ENCODE measurements around the gene ODAD3. TPM values are rescaled to one million over a fixed set of nuclear protein-coding genes. Genes with fewer than 3 reads are reported as not detected.
A peak's percentile ranks its signal among the peaks of the same experiment; 100 is the strongest.
"Not testable (repeated sequence)": the region's sequence is repeated elsewhere in the genome, so short reads cannot be mapped to it uniquely, and the experiment has no call there.

Gene ODAD3
- total RNA-seq, 1 experiment from 2014 or later = 3.9 TPM

DNA sequence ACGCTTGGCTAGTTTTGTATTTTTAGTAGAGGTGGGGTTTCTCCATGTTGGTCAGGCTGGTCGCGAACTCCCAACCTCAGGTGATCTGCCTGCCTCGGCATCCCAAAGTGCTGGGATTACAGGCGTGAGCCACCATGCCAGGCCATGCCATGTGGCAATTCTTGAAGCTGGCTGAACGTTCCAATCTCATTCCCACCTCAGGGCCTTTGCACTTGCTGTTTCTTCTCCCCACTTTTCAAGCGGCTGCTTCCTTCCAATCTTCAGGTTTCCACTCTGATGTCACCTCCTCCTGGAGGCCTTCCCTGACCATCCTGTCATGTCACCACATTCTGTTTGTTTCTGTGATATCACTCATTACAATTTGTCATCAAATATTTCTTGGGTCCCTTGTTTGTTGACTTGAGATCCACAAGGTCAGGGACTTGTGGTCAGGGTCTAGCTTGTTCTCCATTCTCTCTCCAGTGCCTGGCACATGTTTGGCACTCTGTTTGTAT lies 55.0 kb downstream of the ODAD3 start:
- ChIA-PET CTCF (no interaction called here), POLR2A (ENCODE audit: unreplicated experiment) (no interaction called here)
- no TSS peak for BruUV-seq (replicated peaks)
- Histone ChIP-seq H3K79me2 (ENCODE audit: low read length) (peaks cover 32% of the 10 kb centered on the region), H3F3A (ENCODE audit: low read length, unreplicated experiment) (peaks cover 12% of the 10 kb centered on the region), H3K4me3 (ENCODE audit: low read length) (peak overlapping the region; percentile 81), H4K20me1 (ENCODE audit: low read length) (no peaks in the 10 kb centered on the region), H3K36me3 (ENCODE audit: low read depth, low read length) (no peaks in the 10 kb centered on the region), H3K9ac (ENCODE audit: low read length) (peak overlapping the region; percentile 80; the same call in 1 of the 2 replicates), H3K9me2 (replicated peaks; ENCODE audit: low read length) (no peaks in the 10 kb centered on the region), H3K4me2 (ENCODE audit: low read length) (peak overlapping the region; percentile 89), H3K27ac (ENCODE audit: low read length) (peak overlapping the region; percentile 89), H2AFZ (ENCODE audit: low read length) (no peak overlapping the region), H3K27me3 (ENCODE audit: low read length) (no peaks in the 10 kb centered on the region), H3K4me1 (ENCODE audit: insufficient read depth, low read length) (peaks cover 72% of the 10 kb centered on the region), H3K9me3 (ENCODE audit: low read length) (no peaks in the 10 kb centered on the region)
- intact Hi-C loops (cut with micrococcal nuclease) = loop anchor here (2.0 kb wide), 1 partner anchor 103 kb away; no protein-coding TSS in a partner anchor
- TF ChIP-seq CTCF (conservative IDR thresholded peaks at IDR 0.05; ENCODE audit: low read depth, low read length) (no peak), EZH2phosphoT487 (IDR thresholded peaks at IDR 0.05; ENCODE audit: borderline replicate concordance, low read length) (no peak), EZH2 (IDR thresholded peaks at IDR 0.05; ENCODE audit: low read length, unreplicated experiment) (no peak)
- DNase-seq (peak; percentile 46), ATAC-seq (no peak)

GRCh38 chr19:11379269-11379845 lies 55.6 kb downstream of the ODAD3 start:
- BruUV-seq (replicated peaks); H3K36me3 ChIP-seq (ENCODE audit: low read depth, low read length); H3K4me2 ChIP-seq (ENCODE audit: low read length); H3K27me3 ChIP-seq (ENCODE audit: low read length); H3K9ac ChIP-seq (ENCODE audit: low read length); H2AFZ ChIP-seq (ENCODE audit: low read length); H3K9me3 ChIP-seq (ENCODE audit: low read length); H3K4me3 ChIP-seq (ENCODE audit: low read length); CTCF ChIA-PET; H3K9me2 ChIP-seq (replicated peaks; ENCODE audit: low read length); ATAC-seq; POLR2A ChIA-PET (ENCODE audit: unreplicated experiment); H4K20me1 ChIP-seq (ENCODE audit: low read length): not testable (repeated sequence)
- Histone ChIP-seq H3K27ac (ENCODE audit: low read length) (peak overlapping the region; percentile 73), H3F3A (ENCODE audit: low read length, unreplicated experiment) (peaks cover 12% of the 10 kb centered on the region), H3K4me1 (ENCODE audit: insufficient read depth, low read length) (peaks cover 72% of the 10 kb centered on the region), H3K79me2 (ENCODE audit: low read length) (peaks cover 32% of the 10 kb centered on the region)
- intact Hi-C loops (cut with micrococcal nuclease) = loop anchor here (2.0 kb wide), 1 partner anchor 103 kb away; no protein-coding TSS in a partner anchor
- peak; percentile 25 for DNase-seq

GRCh38 chr19:11378319-11379189 lies 56.4 kb downstream of the ODAD3 start:
- Histone ChIP-seq H3K79me2 (ENCODE audit: low read length) (peaks cover 32% of the 10 kb centered on the region), H3K36me3 (ENCODE audit: low read depth, low read length) (no peaks in the 10 kb centered on the region), H3K9ac (ENCODE audit: low read length) (0 out of 2 replicates have a peak overlapping the region, but pooled peaks have one; percentile 22), H2AFZ (ENCODE audit: low read length) (no peak overlapping the region), H3K4me2 (ENCODE audit: low read length) (peak overlapping the region; percentile 76), H3K27ac (ENCODE audit: low read length) (peak overlapping the region; percentile 73), H3K4me1 (ENCODE audit: insufficient read depth, low read length) (peaks cover 72% of the 10 kb centered on the region), H3K9me3 (ENCODE audit: low read length) (no peaks in the 10 kb centered on the region), H3F3A (ENCODE audit: low read length, unreplicated experiment) (peaks cover 12% of the 10 kb centered on the region), H3K4me3 (ENCODE audit: low read length) (peak overlapping the region; percentile 36), H4K20me1 (ENCODE audit: low read length) (no peaks in the 10 kb centered on the region), H3K9me2 (replicated peaks; ENCODE audit: low read length) (no peaks in the 10 kb centered on the region), H3K27me3 (ENCODE audit: low read length) (no peaks in the 10 kb centered on the region)
- ATAC-seq (peak; percentile 6), DNase-seq (peak; percentile 95)
- CTCF ChIA-PET = no interaction called here
- POLR2A ChIA-PET (ENCODE audit: unreplicated experiment) = no interaction called here
- intact Hi-C loops (cut with micrococcal nuclease) = loop anchor here (1.0 to 2.0 kb wide), 2 partner anchors 85 to 104 kb away; no protein-coding TSS in a partner anchor
- TF ChIP-seq CTCF (conservative IDR thresholded peaks at IDR 0.05; ENCODE audit: low read depth, low read length) = peak; percentile 46
- TF ChIP-seq EZH2 (IDR thresholded peaks at IDR 0.05; ENCODE audit: low read length, unreplicated experiment) = no peak
- no TSS peak for BruUV-seq (replicated peaks)
